ENCODE results near the gene LTBP1. TPM values are rescaled to one million over a fixed set of nuclear protein-coding genes. Genes with fewer than 3 reads are reported as not detected.
A peak's percentile ranks its signal among the peaks of the same experiment; 100 is the strongest.
"Not testable (repeated sequence)": the region's sequence is repeated elsewhere in the genome, so short reads cannot be mapped to it uniquely, and the experiment has no call there.

LTBP1 gene
- total RNA-seq, 1 donor from 2014 or later, result 3.9 TPM

DNA sequence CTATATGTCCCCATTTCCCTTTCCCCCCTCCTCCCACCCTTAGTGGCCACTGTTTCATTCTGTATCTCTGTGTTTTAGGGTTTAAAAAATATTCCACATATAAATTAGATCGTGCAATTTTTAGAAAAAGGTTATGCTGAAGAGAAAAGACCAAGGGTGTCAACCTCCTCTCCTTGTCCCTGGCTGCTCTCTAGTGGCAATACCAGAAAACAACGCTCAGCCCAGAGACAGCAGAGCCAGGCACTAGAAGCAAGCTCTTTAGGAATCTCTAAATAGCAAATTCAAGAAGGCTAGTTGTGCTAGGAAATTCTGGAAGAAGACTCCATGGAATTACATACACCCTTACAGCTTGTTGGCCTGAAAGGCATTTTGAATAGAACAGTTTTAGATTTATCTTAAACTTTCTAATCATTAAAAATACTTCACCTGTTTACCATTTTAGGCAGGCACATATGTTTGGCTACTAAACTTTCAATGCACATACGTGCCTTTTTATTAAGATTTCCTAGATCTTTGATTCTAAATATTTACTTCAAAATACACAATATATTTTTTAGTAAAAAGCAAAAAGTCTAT lies 494.6 kb downstream of the LTBP1 start:
- TF ChIP-seq, protein P1, sequence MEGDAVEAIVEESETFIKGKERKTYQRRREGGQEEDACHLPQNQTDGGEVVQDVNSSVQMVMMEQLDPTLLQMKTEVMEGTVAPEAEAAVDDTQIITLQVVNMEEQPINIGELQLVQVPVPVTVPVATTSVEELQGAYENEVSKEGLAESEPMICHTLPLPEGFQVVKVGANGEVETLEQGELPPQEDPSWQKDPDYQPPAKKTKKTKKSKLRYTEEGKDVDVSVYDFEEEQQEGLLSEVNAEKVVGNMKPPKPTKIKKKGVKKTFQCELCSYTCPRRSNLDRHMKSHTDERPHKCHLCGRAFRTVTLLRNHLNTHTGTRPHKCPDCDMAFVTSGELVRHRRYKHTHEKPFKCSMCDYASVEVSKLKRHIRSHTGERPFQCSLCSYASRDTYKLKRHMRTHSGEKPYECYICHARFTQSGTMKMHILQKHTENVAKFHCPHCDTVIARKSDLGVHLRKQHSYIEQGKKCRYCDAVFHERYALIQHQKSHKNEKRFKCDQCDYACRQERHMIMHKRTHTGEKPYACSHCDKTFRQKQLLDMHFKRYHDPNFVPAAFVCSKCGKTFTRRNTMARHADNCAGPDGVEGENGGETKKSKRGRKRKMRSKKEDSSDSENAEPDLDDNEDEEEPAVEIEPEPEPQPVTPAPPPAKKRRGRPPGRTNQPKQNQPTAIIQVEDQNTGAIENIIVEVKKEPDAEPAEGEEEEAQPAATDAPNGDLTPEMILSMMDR (IDR thresholded peaks at IDR 0.05; ENCODE audit: partially characterized antibody, unreplicated experiment), result no peak
- Mint-ChIP-seq H3K4me1 (ENCODE audit: low read depth, unreplicated experiment) (no peaks in the 10 kb centered on the region), H3K36me3 (ENCODE audit: unreplicated experiment) (no peaks in the 10 kb centered on the region), H3K27ac (ENCODE audit: unreplicated experiment) (no peak overlapping the region), H3K9me3 (ENCODE audit: unreplicated experiment) (no peaks in the 10 kb centered on the region), H3K4me3 (ENCODE audit: unreplicated experiment) (no peak overlapping the region), H3K27me3 (ENCODE audit: unreplicated experiment) (no peaks in the 10 kb centered on the region)
- DNase-seq, result peak; percentile 42

DNA sequence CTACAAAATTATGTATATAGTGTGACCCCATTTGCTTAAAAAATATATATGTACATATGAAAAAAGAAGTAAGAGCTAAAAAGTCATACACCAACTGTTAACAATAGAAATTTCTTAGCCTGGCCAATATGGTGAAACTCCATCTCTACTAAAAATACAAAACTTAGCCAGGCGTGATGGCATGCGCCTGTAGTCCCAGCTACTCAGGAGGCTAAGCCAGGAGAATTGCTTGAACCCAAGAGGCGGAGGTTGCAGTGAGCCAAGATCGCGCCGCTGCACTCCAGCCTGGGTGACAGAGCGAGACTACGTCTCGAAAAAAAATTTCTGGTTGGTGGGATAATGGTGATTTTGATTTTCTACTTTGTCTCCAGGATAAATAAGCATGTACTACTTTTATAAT lies 495.3 kb downstream of the LTBP1 start:
- not testable (repeated sequence) for H3K27me3 Mint-ChIP-seq (ENCODE audit: unreplicated experiment); H3K9me3 Mint-ChIP-seq (ENCODE audit: unreplicated experiment); DNase-seq; H3K27ac Mint-ChIP-seq (ENCODE audit: unreplicated experiment); H3K36me3 Mint-ChIP-seq (ENCODE audit: unreplicated experiment); H3K4me3 Mint-ChIP-seq (ENCODE audit: unreplicated experiment); H3K4me1 Mint-ChIP-seq (ENCODE audit: low read depth, unreplicated experiment)

DNA sequence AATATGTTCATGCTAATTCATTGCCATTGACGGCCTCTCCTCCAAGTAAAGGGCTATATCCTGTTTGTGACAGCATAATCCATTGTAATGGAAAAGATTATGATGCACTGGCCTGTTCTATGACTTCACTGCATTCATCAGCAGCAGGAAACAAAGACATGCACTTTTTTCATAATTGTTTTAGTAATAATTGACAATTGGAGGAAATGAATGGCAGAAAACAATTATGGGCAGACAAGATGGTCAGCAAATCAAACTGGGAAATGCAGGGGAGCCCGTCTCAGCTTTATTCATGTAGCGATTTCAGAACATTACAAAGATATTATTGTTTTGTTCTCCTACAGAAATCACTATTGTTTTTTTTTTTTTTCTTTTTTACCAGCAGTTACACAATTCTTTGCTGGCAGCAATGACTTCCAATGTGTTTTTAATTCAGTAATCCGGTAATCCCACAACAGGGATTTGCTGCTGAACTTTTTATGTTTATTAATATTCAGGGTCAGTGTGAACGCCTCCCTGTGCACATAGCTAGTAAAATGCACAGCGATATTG lies 495.9 kb downstream of the LTBP1 start:
- TF ChIP-seq, protein P1 (IDR thresholded peaks at IDR 0.05; ENCODE audit: partially characterized antibody, unreplicated experiment), result no peak
- Mint-ChIP-seq H3K36me3 (ENCODE audit: unreplicated experiment) (peaks cover 1% of the 10 kb centered on the region), H3K4me1 (ENCODE audit: low read depth, unreplicated experiment) (no peaks in the 10 kb centered on the region), H3K27me3 (ENCODE audit: unreplicated experiment) (no peaks in the 10 kb centered on the region), H3K4me3 (ENCODE audit: unreplicated experiment) (no peak overlapping the region), H3K9me3 (ENCODE audit: unreplicated experiment) (no peaks in the 10 kb centered on the region), H3K27ac (ENCODE audit: unreplicated experiment) (no peak overlapping the region)
- no peak for DNase-seq

DNA sequence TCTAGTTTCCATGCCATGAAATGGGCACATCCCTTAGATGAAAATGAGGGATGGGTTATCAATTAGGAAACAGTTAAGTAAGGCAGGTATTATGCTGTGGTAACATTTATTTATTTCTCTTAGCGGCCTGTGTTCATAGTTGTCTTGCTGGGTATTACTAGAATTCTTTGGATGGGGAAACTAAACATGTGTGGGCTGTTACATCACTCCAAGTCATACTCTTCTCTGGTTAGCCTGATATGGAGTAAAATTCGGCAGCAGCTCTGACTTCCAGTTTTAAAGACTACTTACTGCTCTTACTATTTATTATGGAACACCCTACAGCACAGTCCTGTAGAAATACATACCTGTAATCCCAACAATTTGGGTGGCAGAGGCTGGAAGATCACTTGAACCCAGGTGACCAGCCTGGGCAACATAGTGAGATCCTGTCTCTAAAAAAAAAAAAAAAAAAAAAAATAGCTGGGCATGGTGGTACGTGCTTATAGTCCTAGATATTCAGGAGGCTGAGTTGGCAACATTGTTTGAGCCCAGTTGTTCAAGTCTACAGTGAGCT lies 496.6 kb downstream of the LTBP1 start:
- no peak overlapping the region for H3K4me3 Mint-ChIP-seq (ENCODE audit: unreplicated experiment)
- H3K27me3 Mint-ChIP-seq (ENCODE audit: unreplicated experiment), result no peaks in the 10 kb centered on the region
- TF ChIP-seq, protein P1 (IDR thresholded peaks at IDR 0.05; ENCODE audit: partially characterized antibody, unreplicated experiment), result no peak

DNA sequence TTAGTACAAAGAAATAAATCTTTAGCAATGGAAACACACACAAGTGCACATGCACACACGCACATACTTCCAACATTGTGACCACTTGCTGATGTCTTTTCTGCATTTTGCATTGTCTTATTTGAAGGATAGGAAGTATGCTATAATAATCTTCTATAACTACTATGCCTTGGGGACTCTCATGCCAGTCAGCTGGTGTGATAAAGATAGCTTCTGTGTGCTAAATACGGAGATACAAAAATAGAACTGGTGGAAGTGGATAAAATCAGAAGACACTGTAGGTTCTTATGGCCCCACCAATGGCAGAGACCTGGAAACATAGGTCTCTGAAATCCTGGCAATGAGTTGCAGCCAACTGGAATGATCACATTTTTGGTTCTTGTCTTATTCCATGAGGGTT lies 498.2 kb downstream of the LTBP1 start:
- H3K4me3 Mint-ChIP-seq (ENCODE audit: unreplicated experiment), result no peak overlapping the region
- no peaks in the 10 kb centered on the region for H3K9me3 Mint-ChIP-seq (ENCODE audit: unreplicated experiment)
- TF ChIP-seq, protein P1 (IDR thresholded peaks at IDR 0.05; ENCODE audit: partially characterized antibody, unreplicated experiment), result no peak
- peaks cover 4% of the 10 kb centered on the region for H3K36me3 Mint-ChIP-seq (ENCODE audit: unreplicated experiment)
- H3K27me3 Mint-ChIP-seq (ENCODE audit: unreplicated experiment), result no peaks in the 10 kb centered on the region
- H3K27ac Mint-ChIP-seq (ENCODE audit: unreplicated experiment), result no peak overlapping the region
- DNase-seq, result no peak
- H3K4me1 Mint-ChIP-seq (ENCODE audit: low read depth, unreplicated experiment), result no peaks in the 10 kb centered on the region

More for the DNA sequence above, 496.6 kb downstream of the LTBP1 start:
- Mint-ChIP-seq H3K4me1 (ENCODE audit: low read depth, unreplicated experiment) (no peaks in the 10 kb centered on the region), H3K9me3 (ENCODE audit: unreplicated experiment) (no peaks in the 10 kb centered on the region), H3K36me3 (ENCODE audit: unreplicated experiment) (peaks cover 4% of the 10 kb centered on the region), H3K27ac (ENCODE audit: unreplicated experiment) (no peak overlapping the region)
- no peak for DNase-seq

All from glutamatergic neuron (in vitro differentiated cells).